ENCODE data around the gene ABT1. TPM values are rescaled to one million over a fixed set of nuclear protein-coding genes. Genes with fewer than 3 reads are reported as not detected.

The ABT1 gene
- total RNA-seq, 2 donors from 2014 or later: 7.3 to 8.8 TPM

GRCh38 chr6:26592649-26593048, 4.1 kb upstream of the ABT1 start:
- Histone ChIP-seq H3K4me1 (peaks cover 0 to 18% of the 10 kb centered on the region in 2 donors), H3K4me3 (no peak overlapping the region), H3K27me3 (peaks cover 0 to 15% of the 10 kb centered on the region in 2 donors), H3K27ac (no peak overlapping the region), H3K36me3 (no peaks in the 10 kb centered on the region), H3K9me3 (no peaks in the 10 kb centered on the region)
- TF ChIP-seq, protein P1, sequence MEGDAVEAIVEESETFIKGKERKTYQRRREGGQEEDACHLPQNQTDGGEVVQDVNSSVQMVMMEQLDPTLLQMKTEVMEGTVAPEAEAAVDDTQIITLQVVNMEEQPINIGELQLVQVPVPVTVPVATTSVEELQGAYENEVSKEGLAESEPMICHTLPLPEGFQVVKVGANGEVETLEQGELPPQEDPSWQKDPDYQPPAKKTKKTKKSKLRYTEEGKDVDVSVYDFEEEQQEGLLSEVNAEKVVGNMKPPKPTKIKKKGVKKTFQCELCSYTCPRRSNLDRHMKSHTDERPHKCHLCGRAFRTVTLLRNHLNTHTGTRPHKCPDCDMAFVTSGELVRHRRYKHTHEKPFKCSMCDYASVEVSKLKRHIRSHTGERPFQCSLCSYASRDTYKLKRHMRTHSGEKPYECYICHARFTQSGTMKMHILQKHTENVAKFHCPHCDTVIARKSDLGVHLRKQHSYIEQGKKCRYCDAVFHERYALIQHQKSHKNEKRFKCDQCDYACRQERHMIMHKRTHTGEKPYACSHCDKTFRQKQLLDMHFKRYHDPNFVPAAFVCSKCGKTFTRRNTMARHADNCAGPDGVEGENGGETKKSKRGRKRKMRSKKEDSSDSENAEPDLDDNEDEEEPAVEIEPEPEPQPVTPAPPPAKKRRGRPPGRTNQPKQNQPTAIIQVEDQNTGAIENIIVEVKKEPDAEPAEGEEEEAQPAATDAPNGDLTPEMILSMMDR (IDR thresholded peaks at IDR 0.05): no peak
- DNase-seq (ENCODE audit: low spot score): no peak

DNA sequence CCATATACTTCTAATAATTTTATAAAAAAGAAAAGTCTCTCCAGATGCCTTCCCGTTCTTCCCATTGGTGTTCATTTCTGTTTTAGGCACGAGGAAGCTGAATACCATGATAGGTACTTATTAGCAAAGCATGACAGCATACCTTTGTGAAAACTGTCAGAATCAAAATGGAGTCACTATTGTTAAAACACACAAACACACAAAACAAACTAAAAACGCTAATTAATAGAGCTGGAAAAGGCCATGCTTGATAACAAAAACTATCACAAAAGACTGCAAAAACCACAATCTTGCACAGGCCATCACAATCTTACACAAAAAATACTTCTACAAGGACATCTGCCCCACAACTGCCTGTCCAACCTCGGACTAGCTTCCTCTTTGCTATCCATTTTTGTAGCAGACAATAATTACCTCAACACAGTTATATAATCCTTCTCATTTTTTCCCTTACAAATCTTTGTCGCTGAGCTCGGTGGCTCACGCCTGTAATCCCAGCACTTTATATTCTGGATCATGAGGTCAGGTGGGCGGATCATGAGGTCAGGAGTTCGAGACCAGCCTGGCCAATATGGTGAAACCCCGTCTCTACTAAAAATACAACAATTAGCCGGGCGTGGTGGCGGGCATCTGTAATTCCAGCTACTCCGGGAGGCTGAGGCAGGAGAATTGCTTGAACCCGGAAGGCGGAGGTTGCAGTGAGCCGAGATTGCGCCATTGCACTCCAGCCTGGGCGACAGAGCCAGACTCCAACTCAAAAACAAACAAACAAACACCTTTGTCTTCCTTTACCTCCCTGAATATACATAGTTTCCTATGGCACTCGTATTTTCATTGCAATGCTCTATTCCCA, 3.2 kb upstream of the ABT1 start:
- H3K36me3 ChIP-seq: peaks cover 4% of the 10 kb centered on the region
- peaks cover 0 to 15% of the 10 kb centered on the region in 2 donors for H3K27me3 ChIP-seq
- peaks cover 0 to 24% of the 10 kb centered on the region in 2 donors for H3K4me1 ChIP-seq
- no peak overlapping the region for H3K4me3 ChIP-seq
- DNase-seq (ENCODE audit: low spot score): no peak
- no peak overlapping the region for H3K27ac ChIP-seq
- TF ChIP-seq, protein P1 (IDR thresholded peaks at IDR 0.05): no peak
- no peaks in the 10 kb centered on the region for H3K9me3 ChIP-seq

DNA sequence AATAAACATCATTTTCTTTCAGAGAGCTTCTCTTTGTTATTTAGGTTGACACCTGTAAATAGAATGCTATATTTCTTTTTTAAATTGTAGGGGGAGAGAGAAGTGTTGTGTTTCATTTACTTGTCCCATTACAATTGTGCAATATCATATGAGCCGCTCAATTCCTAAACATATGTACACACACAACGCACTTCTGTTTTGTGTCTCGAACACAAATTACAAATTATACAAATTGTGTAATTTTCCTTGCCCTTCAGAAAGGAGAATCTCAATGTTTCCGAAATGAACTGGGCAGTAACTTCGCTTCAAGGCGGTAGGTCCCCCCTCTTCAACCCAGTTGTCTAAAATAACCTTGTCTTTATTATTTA, 2.6 kb upstream of the ABT1 start:
- Histone ChIP-seq H3K27me3 (peaks cover 0 to 15% of the 10 kb centered on the region in 2 donors), H3K27ac (no peak overlapping the region), H3K9me3 (no peaks in the 10 kb centered on the region), H3K36me3 (peaks cover 10% of the 10 kb centered on the region), H3K4me1 (peaks cover 0 to 24% of the 10 kb centered on the region in 2 donors), H3K4me3 (no peak overlapping the region)
- TF ChIP-seq, protein P1 (IDR thresholded peaks at IDR 0.05): no peak
- no peak for DNase-seq (ENCODE audit: low spot score)

GRCh38 chr6:26594730-26595632, 1.8 kb upstream of the ABT1 start:
- TF ChIP-seq, protein P1 (IDR thresholded peaks at IDR 0.05): no peak
- peak overlapping the region; percentile 93 for H3K4me3 ChIP-seq
- DNase-seq (ENCODE audit: low spot score): no peak
- H3K27me3 ChIP-seq: peaks cover 0 to 15% of the 10 kb centered on the region in 2 donors
- H3K36me3 ChIP-seq: peaks cover 13% of the 10 kb centered on the region
- H3K9me3 ChIP-seq: no peaks in the 10 kb centered on the region
- peak overlapping the region; percentile 87 to 88 for H3K27ac ChIP-seq
- peaks cover 0 to 24% of the 10 kb centered on the region in 2 donors for H3K4me1 ChIP-seq

DNA sequence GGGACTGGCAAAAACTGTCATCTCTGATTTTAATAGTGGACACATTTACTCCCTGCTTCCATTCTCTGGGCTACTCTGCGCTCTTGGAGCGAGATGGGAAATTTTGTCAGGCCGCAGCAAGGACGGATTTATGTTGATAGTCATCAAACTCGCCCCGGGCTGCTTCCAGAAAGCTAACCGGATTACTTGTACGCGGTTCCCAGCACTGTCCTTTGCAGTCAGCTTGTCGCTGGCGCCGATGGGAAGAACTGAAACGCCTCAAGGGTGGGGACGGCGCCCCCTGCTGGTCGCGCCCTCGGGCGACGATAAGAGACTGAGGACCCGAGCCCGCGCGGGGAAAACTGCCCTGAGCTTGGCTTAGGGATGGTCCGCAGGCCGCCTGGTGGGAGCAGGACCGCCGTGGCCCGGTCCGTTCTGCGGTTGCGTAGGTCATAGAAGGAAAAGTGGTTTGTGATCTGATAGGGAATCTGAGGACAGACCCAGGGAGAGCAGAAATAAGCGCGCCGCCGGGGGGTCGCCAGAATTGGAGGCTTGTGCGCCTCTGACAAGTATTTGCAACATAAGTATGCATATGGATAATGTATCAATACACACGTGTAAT, 984 bp upstream of the ABT1 start:
- peaks cover 13% of the 10 kb centered on the region for H3K36me3 ChIP-seq

More for the DNA sequence above, 984 bp upstream of the ABT1 start:
- H3K9me3 ChIP-seq: no peaks in the 10 kb centered on the region
- H3K4me3 ChIP-seq: peak overlapping the region; percentile 93
- H3K4me1 ChIP-seq: peaks cover 0 to 24% of the 10 kb centered on the region in 2 donors
- peaks cover 0 to 15% of the 10 kb centered on the region in 2 donors for H3K27me3 ChIP-seq
- peak overlapping the region; percentile 87 to 88 for H3K27ac ChIP-seq
- DNase-seq (ENCODE audit: low spot score): peak; percentile 94
- TF ChIP-seq, protein P1 (IDR thresholded peaks at IDR 0.05): peak; percentile 95 to 98
